Hypothalamus (tissue), 51 donors: Measurements from ENCODE around the gene LHFPL2.

Experiments used
- DNase-seq, 51 donors: peaks; one replicate each; lab custom pipeline; 2025; lab: John Stamatoyannopoulos, UW

LHFPL2 gene

GRCh38 chr5:78552729-78553342 is 95.7 kb downstream of the LHFPL2 start:
- DNase-seq, result no peak

GRCh38 chr5:78550891-78551290 is 97.7 kb downstream of the LHFPL2 start:
- DNase-seq, result no peak

DNA sequence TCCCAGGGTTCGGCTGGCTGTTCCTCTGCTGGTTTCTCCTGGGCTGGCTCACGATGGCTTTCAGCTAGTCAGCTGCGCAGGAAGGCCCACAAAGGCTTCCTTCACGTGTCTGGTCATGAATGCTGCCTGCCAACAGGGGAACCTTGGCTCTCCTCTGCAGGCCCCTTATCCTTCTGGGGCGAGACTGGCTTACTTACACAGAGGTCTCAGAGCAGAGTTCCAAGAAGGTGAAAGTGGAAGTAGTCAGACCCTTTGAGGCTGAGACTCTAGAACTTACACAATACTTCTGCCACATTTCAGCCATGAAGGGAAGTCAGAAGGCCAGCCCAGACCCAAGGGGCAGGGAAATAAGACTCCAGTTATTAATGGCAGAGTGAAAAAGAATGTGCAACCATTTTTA is 99.5 kb downstream of the LHFPL2 start:
- peak in 32 of 51 donors; percentile 13 to 64 (median 36) for DNase-seq

- DNase-seq, result peak in 6 of 51 donors; percentile 8 to 27 (median 18)
These were observed 100.6 kb downstream of the LHFPL2 start for GRCh38 chr5:78547731-78548615.

DNA sequence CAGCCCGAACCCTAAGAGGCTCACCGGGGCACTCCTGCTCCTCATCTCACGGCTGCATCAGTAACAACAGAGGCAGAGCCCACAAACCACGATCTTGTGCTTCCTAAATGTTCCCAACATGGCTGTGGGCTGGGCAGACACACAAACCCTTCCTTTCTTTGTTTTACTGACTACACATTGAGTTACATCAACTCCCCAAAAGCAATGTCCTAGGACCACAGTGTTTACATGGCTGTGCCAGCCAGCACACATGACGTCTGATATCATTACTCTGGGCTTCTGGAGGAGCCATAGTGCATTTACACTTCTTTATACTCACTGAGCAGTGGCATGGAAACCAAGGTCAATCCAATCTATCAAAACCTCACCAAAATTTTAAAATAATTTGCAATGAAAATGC is 101.4 kb downstream of the LHFPL2 start:
- DNase-seq, result no peak

- DNase-seq, result no peak
These were observed 102.1 kb downstream of the LHFPL2 start for GRCh38 chr5:78546276-78546996.

GRCh38 chr5:78545406-78545805 is 103.2 kb downstream of the LHFPL2 start:
- no peak for DNase-seq

- DNase-seq, result no peak
These were observed 103.9 kb downstream of the LHFPL2 start for GRCh38 chr5:78544561-78545201.

- DNase-seq, result no peak
These were observed 104.7 kb downstream of the LHFPL2 start for GRCh38 chr5:78543916-78544315.

GRCh38 chr5:78543292-78543691 is 105.3 kb downstream of the LHFPL2 start:
- DNase-seq, result no peak

DNA sequence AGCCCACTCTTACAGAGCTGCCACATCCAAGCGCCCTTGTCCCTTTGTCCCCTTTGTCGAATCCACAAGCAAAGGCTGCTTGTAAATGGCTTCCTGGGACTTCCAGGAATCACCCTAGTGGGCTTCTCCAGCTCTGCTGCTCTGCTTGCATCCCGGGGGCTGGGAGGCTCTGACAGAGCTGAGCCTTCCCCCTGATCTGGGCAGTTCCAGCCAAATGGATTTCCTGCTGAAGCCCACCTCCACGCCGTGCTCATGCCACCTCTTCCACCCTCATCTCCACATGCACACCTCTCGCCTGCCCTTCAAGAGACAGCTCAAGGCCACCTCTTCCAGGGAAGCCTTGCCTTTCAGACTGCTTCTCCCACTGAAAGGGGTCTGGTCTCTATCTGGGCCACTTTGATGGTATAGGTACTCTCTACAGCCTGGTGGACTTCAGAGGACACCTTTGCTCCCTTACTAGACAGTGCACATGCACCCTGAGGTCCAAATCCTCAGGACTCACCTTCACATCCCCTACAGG is 106.2 kb downstream of the LHFPL2 start:
- DNase-seq, result no peak

GRCh38 chr5:78541086-78541654 is 107.4 kb downstream of the LHFPL2 start:
- DNase-seq, result no peak

DNA sequence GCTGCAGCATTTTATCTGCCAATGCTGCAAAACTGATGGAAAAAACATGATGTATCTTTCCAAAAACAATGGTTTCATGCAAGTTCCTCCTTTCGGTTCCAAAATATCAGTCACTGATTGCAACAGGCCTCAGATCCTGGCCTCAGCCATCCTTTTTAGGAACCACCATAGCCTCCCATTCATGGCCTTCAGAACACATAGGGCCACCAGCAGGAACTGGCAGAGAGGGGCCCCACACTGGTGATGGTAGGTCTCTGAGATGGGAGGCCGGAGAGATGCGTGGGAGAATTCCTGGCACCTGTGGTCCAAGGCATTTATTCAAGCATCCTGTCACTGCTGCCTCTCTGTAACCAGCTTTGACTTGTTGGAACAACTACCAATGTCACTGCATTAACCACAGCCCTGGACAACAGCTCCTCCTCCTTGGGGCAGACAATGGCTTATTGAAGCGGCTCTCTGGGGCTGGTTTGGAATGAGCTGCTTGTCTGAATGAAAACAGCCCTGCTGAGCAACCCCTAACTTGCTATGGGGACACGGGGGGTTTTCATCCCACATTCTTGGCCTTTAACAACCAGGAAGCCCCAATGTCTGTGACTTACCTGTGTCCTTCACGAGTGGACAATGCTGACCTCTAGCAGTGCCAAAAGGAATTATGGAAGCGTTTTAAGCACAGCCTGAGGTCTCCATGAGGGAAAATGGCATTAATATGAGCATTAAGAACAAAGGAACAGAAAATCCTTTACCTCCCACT is 108.1 kb downstream of the LHFPL2 start:
- peak in 35 of 51 donors; percentile 16 to 74 (median 42) for DNase-seq

DNA sequence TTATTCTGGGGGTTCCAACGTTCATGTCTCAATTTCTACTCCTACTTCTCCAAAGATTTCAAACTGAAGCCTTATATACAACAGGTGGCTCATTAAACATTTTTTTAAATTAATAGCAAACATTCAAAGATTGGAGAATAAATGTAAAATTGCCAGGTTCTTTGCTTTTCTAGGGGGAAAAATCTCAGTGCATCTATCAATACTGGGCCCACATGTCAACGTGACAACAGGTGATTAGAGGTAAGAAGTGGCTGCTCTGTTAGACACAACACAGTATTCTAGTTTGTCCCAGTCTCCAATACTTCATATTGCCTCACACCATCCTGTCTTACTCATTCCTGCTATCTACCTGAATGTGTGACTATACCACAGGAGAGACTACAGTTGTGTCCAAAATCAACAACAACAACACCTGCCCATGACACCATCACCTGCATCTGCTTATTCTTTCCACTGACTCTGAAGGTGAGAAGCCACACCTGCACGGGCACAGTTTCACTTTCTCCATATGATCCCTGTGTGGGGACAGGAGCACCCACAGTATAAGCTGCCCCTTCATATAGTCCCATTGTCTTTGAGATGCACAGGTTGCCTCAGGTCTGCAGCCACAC is 110.2 kb downstream of the LHFPL2 start:
- DNase-seq, result no peak

DNA sequence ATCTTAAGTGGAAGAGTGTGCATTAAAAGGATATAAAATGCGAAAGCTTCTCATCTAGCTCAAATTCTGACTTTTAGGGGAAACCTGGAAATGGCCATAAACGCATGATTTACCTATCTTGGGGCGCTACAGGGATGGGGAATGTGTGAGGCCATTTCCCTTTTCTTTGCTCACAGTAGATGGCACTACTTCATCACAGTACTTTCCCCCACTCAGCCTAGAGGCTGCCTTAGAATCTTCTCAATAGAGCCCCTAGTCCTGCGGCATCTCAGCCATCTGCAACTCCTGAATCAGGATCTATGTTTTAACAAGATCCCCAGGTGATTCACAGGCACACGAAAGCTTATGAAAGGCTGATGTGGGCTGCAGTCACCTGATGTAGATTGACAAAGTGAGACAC is 110.8 kb downstream of the LHFPL2 start:
- DNase-seq, result peak in 20 of 51 donors; percentile 6 to 75 (median 28)

- DNase-seq, result no peak
These were observed 111.2 kb downstream of the LHFPL2 start for GRCh38 chr5:78537411-78537810.

DNA sequence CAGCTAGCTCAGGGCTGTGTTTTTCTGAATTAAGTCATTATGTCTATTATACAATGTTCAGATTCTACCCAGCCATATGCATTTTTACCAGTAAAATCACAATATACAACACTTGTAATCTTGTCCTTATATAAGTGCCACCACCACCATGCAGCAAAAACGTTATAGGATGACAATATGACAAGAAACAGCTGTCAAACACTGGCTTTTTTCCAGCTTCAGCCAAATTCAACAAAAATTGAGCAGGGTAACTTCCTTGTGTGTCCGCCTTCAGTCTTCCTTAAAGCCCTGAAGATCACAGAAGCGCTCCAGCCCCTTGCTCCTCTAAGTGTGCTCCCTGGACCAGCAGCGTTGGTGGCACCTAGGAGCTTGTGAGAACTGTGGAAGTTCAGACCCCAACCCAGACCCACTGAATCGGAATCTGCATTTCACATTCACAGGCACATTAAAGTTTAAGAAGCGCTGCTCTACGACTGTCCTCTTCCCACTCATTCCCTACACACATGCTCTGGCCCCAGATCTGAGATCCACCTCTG is 111.8 kb downstream of the LHFPL2 start:
- DNase-seq, result no peak

DNA sequence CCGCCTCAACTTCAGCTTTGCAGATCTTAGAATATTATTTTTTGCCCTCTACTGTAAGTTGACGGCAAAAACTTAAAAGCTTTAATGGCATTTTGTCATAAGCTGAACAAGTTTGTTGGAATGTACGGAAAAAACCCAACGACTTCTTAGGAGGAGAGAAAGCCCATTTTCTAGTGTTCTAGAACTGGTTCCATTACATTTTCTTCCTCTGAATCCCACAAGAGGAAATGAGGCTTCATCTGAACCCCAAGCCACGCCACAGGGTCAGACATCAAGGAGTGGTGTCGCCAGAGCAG is 113.7 kb downstream of the LHFPL2 start:
- no peak for DNase-seq
